HepG2 (cell line): Measurements from ENCODE around the gene UBASH3A. TPM values are rescaled to one million over a fixed set of nuclear protein-coding genes. Genes with fewer than 3 reads are reported as not detected.
A peak's percentile ranks its signal among the peaks of the same experiment; 100 is the strongest.

Experiments used
- ATAC-seq: fragments of 200-7000 bp; cut with Tn5 transposase; 3 replicates; pipeline ENCODE4 v1.9.1; 2020; ENCODE audit warnings: mild to moderate bottlenecking, moderate library complexity
- BruUV-seq: library from RNA; stranded (reverse); fragments of 400-500 nt; replicated peaks from 2 replicates; lab custom pipeline; 2021; lab: Mats Ljungman, UMichigan
- CTCF ChIA-PET: fragments of 300-600 bp; formaldehyde crosslinking; extraction: SDS; loops from one replicate; lab custom pipeline; 2021; ENCODE audit warnings: low total read pairs, inconsistent platforms, low intra/inter-chr PET ratio; lab: Yijun Ruan, JAX
- POLR2A ChIA-PET: fragments of 350-600 bp; sonication (Branson Sonifier 250); formaldehyde crosslinking; loops from one replicate; lab custom pipeline; 2020; ENCODE audit warnings: antibody characterized with exemption, inconsistent platforms; lab: Yijun Ruan, JAX
- DNase-seq: peaks from one replicate; pipeline ENCODE4 v3.0.0-alpha.2; 2015; ENCODE audit warnings: low spot score
- FAIRE-seq: peaks from 3 replicates; lab custom pipeline; 2011; peaks lifted over from hg19 to GRCh38; lab: Jason Lieb, UNC
- H2AFZ ChIP-seq: one replicate; pipeline ENCODE4 v1.6.1; 2011; ENCODE audit warnings: low read length, inconsistent platforms
- H3K27ac ChIP-seq: fragments of 300-600 bp; 3 replicates; pipeline ENCODE4 v1.8.0; 2011; ENCODE audit warnings: mixed run types, mild to moderate bottlenecking, mixed read lengths, low read length, inconsistent platforms; ENCODE audit not compliant: insufficient read depth; ENCODE audit errors: extremely low read length
- H3K27me3 ChIP-seq, 2 experiments: fragments of 200-600 bp in 1 of 2; 2 replicates in 1 of 2; 3 replicates in 1 of 2; pipeline versions ENCODE4 v1.6.0 to v1.8.0; 2011; ENCODE audit warnings: low read length in 2 of 2, mild to moderate bottlenecking in 2 of 2, moderate library complexity in 2 of 2, inconsistent platforms in 1 of 2; ENCODE audit not compliant: insufficient read depth in 2 of 2, control insufficient read depth in 1 of 2
- H3K36me3 ChIP-seq, 2 experiments: fragments of 200-600 bp in 1 of 2; replicated peaks in 1 of 2; 2 replicates in 1 of 2; 3 replicates in 1 of 2; pipeline versions ENCODE4 v1.5.1 to v1.8.0; 2011; ENCODE audit warnings: low read length in 2 of 2, inconsistent platforms in 1 of 2; ENCODE audit not compliant: insufficient read depth in 2 of 2, control insufficient read depth in 1 of 2
- H3K4me1 ChIP-seq: 2 replicates; pipeline ENCODE4 v1.5.1; 2012; ENCODE audit warnings: low read length, inconsistent platforms; ENCODE audit not compliant: insufficient read depth
- H3K4me2 ChIP-seq: 2 replicates; pipeline ENCODE4 v1.6.0; 2011; ENCODE audit warnings: low read depth, low read length, inconsistent platforms
- H3K4me3 ChIP-seq, 3 experiments: fragments of 200-600 bp in 1 of 3; sonication (generic), shearing (Covaris generic) in 1 of 3; replicated peaks in 1 of 3; 2 replicates each; pipeline ENCODE4 v1.5.1; 2011 to 2016; ENCODE audit warnings: low read length in 3 of 3, inconsistent platforms in 2 of 3, low read depth in 2 of 3, mild to moderate bottlenecking in 2 of 3, control low read depth in 1 of 3, mixed read lengths in 1 of 3; ENCODE audit not compliant: insufficient read depth in 1 of 3
- H3K79me2 ChIP-seq: one replicate; pipeline ENCODE4 v1.6.1; 2011; ENCODE audit warnings: low read length, inconsistent platforms; ENCODE audit not compliant: insufficient read depth
- H3K9ac ChIP-seq: 2 replicates; pipeline ENCODE4 v1.6.0; 2011; ENCODE audit warnings: mild to moderate bottlenecking, low read depth, low read length, inconsistent platforms; ENCODE audit not compliant: insufficient read depth
- H3K9me3 ChIP-seq: 2 replicates; pipeline ENCODE4 v1.5.1; 2012; ENCODE audit warnings: mild to moderate bottlenecking, low read length
- H4K20me1 ChIP-seq: 2 replicates; pipeline ENCODE4 v1.6.0; 2011; ENCODE audit warnings: inconsistent platforms, mild to moderate bottlenecking, low read length, moderate library complexity; ENCODE audit not compliant: insufficient read depth
- DZIP1 ChIP-seq: sonication (generic); formaldehyde crosslinking; IDR thresholded peaks from 2 replicates; pipeline ENCODE4 v1.5.0; 2020; ENCODE audit warnings: mild to moderate bottlenecking, missing genetic modification reagents
- ELF3 ChIP-seq: IDR thresholded peaks from 2 replicates; pipeline ENCODE4 v1.6.1; 2016; ENCODE audit warnings: missing genetic modification reagents, missing compliant biosample characterization
- HCFC1 ChIP-seq: fragments of 150-350 bp; IDR thresholded peaks from 2 replicates; pipeline ENCODE4 v1.6.1; 2014; ENCODE audit warnings: low read depth, low read length
- LRRFIP1 ChIP-seq: sonication (generic); formaldehyde crosslinking; conservative IDR thresholded peaks from 2 replicates; pipeline ENCODE4 v1.4.0; 2020; ENCODE audit warnings: missing genetic modification reagents
- RBM22 ChIP-seq: fragments of 200-400 bp; formaldehyde crosslinking; optimal IDR thresholded peaks from 2 replicates; pipeline ENCODE3; 2017; ENCODE audit warnings: mild to moderate bottlenecking, low read length, moderate library complexity
- RFX1 ChIP-seq: fragments of 450-650 bp; IDR thresholded peaks from 2 replicates; pipeline ENCODE4 v1.6.1; 2017
- ZNF121 ChIP-seq: sonication (generic); formaldehyde crosslinking; IDR thresholded peaks from 2 replicates; pipeline ENCODE4 v1.5.0; 2020; ENCODE audit warnings: mild to moderate bottlenecking, missing genetic modification reagents
- ZNF329 ChIP-seq: sonication (generic); formaldehyde crosslinking; IDR thresholded peaks from 2 replicates; pipeline ENCODE4 v1.9.0; 2021; ENCODE audit warnings: low read depth, mild to moderate bottlenecking, missing genetic modification reagents
- ZNF879 ChIP-seq: sonication (generic); formaldehyde crosslinking; IDR thresholded peaks from 2 replicates; pipeline ENCODE4 v1.8.1; 2023; ENCODE audit warnings: missing genetic modification reagents
- WGBS: methylation state at CpG from one replicate; pipeline ENCODE4 v1.1.6; 2017; ENCODE audit warnings: low lambda C conversion rate; 5-methylcytosine and 5-hydroxymethylcytosine counted together
- in situ Hi-C: cut with HindIII; loops from 2 replicates; pipeline ENCODE4 v1.10.0; 2017; ENCODE audit warnings: low pct_unique_long_range_greater_than_20kb; ENCODE audit not compliant: extremely low pct_ligation_motif_present
- intact Hi-C: fragments of 100-400 bp; cut with micrococcal nuclease; formaldehyde crosslinking; loops from one replicate; pipeline ENCODE4 v1.10.0; 2022; ENCODE audit not compliant: unreplicated experiment
- polyA plus RNA-seq, 8 experiments: library from polyadenylated mRNA; depleted of rRNA in 3 of 8; stranded (reverse) in 7 of 8; unstranded in 1 of 8; fragments of >200 nt; fragmentation: Illumina TruSeq in 4 of 8; extraction: Trizol in 4 of 8; gene quantifications; 2 replicates each; pipeline versions ENCODE4 v1.2.1 to v1.2.3, GENCODE V29; 2011 to 2016; ENCODE audit warnings: low read depth in 4 of 8, missing spikeins in 1 of 8, mixed read lengths in 1 of 8; ENCODE audit not compliant: insufficient read depth in 1 of 8
- total RNA-seq, 5 experiments: library from RNA; depleted of rRNA; stranded (reverse); fragments of >200 nt; fragmentation: Illumina TruSeq; extraction: Trizol; gene quantifications; 2 replicates each; pipeline ENCODE4 v1.2.3, GENCODE V29; 2016; ENCODE audit warnings: low read depth in 1 of 5
- TF ChIP-seq, protein P1 (sequence below): sonication (generic); formaldehyde crosslinking; IDR thresholded peaks from 2 replicates; pipeline ENCODE4 v1.4.0; 2020; ENCODE audit warnings: missing genetic modification reagents
- TF ChIP-seq, protein P2 (sequence below): sonication (generic); formaldehyde crosslinking; conservative IDR thresholded peaks from 2 replicates; pipeline ENCODE4 v1.8.0; 2022; ENCODE audit warnings: mild to moderate bottlenecking, moderate library complexity, missing genetic modification reagents
- TF ChIP-seq, protein P3 (sequence below): sonication (generic); formaldehyde crosslinking; conservative IDR thresholded peaks from 2 replicates; pipeline ENCODE4 v1.4.0; 2020; ENCODE audit warnings: missing genetic modification reagents

The UBASH3A gene
- total and polyA plus RNA-seq, 2 of the 13 experiments (the other 11 are each of a cell fraction or from before 2014, with no cell fraction given), result not detected

- POLR2A ChIA-PET, result no interaction called here
- Histone ChIP-seq H4K20me1 (no peaks in the 10 kb centered on the region), H3K9ac (peak within 1 kb of the TSS; percentile 62; the same call in 1 of the 2 replicates), H3K79me2 (no peaks in the 10 kb centered on the region), H3K36me3 (no peaks in the 10 kb centered on the region), H3K27me3 (peaks cover 0 to 10% of the 10 kb centered on the region in 2 experiments; a peak in 2 of 5 replicates), H3K9me3 (no peaks in the 10 kb centered on the region), H3K4me2 (peak within 1 kb of the TSS; percentile 93), H3K4me3 (peak within 1 kb of the TSS; percentile 44 to 76 (median 53)), H2AFZ (peak within 1 kb of the TSS; percentile 6), H3K4me1 (peaks cover 25% of the 10 kb centered on the region), H3K27ac (no peak within 1 kb of the TSS)
- peak; percentile 98 for ATAC-seq
- in situ Hi-C loops (no loop called here), intact Hi-C loops (no loop called here)
- WGBS, result under 1% methylated on average over 16 of the region's 58 CpGs
- DNase-seq, result peak; percentile 93
- FAIRE-seq, result peak; percentile 76
- CTCF ChIA-PET, result no interaction called here
- BruUV-seq, result no TSS peak
- 0 out of 2 replicates have a peak, but pooled peaks have one; percentile 40 for TF ChIP-seq ELF3 (CRISPR knock-in tag)
- TF ChIP-seq RBM22, result peak; percentile 99
- TF ChIP-seq, protein P1, sequence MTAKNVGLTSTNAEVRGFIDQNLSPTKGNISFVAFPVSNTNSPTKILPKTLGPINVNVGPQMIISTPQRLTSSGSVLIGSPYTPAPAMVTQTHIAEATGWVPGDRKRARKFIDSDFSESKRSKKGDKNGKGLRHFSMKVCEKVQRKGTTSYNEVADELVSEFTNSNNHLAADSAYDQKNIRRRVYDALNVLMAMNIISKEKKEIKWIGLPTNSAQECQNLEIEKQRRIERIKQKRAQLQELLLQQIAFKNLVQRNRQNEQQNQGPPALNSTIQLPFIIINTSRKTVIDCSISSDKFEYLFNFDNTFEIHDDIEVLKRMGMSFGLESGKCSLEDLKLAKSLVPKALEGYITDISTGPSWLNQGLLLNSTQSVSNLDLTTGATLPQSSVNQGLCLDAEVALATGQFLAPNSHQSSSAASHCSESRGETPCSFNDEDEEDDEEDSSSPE (CRISPR knock-in tag), result peak; percentile 48; the same call in 1 of the 2 replicates
- no peak for TF ChIP-seq ZNF329
- TF ChIP-seq RFX1, result peak; percentile 99
- TF ChIP-seq, protein P2, sequence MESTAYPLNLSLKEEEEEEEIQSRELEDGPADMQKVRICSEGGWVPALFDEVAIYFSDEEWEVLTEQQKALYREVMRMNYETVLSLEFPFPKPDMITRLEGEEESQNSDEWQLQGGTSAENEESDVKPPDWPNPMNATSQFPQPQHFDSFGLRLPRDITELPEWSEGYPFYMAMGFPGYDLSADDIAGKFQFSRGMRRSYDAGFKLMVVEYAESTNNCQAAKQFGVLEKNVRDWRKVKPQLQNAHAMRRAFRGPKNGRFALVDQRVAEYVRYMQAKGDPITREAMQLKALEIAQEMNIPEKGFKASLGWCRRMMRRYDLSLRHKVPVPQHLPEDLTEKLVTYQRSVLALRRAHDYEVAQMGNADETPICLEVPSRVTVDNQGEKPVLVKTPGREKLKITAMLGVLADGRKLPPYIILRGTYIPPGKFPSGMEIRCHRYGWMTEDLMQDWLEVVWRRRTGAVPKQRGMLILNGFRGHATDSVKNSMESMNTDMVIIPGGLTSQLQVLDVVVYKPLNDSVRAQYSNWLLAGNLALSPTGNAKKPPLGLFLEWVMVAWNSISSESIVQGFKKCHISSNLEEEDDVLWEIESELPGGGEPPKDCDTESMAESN, result peak; percentile 67; the same call in 1 of the 2 replicates
- TF ChIP-seq HCFC1, result no peak
- no peak for TF ChIP-seq LRRFIP1 (CRISPR knock-in tag)
- TF ChIP-seq DZIP1 (CRISPR knock-in tag), result peak; percentile 46; the same call in 1 of the 2 replicates
- TF ChIP-seq, protein P3, sequence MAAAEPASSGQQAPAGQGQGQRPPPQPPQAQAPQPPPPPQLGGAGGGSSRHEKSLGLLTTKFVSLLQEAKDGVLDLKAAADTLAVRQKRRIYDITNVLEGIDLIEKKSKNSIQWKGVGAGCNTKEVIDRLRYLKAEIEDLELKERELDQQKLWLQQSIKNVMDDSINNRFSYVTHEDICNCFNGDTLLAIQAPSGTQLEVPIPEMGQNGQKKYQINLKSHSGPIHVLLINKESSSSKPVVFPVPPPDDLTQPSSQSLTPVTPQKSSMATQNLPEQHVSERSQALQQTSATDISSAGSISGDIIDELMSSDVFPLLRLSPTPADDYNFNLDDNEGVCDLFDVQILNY, result no peak
- no peak for TF ChIP-seq ZNF879 (CRISPR knock-in tag)
- no peak for TF ChIP-seq ZNF121 (CRISPR knock-in tag)
Measured at GRCh38 chr21:42496120-42496838, 92.6 kb downstream of the UBASH3A start, which contains the start of gene RSPH1. TSS of gene RSPH1 (minus strand) at chr21:42496224. CDS start at chr21:42496186, 38 bp downstream.
